TTC549 (cell line): ENCODE results near the gene UTS2R.
"Not testable (repeated sequence)": the region's sequence is repeated elsewhere in the genome, so short reads cannot be mapped to it uniquely, and the experiment has no call there.

Experiments
- FAIRE-seq: peaks from 2 replicates; lab custom pipeline; 2012; peaks lifted over from hg19 to GRCh38; lab: Jason Lieb, UNC

The UTS2R gene

DNA sequence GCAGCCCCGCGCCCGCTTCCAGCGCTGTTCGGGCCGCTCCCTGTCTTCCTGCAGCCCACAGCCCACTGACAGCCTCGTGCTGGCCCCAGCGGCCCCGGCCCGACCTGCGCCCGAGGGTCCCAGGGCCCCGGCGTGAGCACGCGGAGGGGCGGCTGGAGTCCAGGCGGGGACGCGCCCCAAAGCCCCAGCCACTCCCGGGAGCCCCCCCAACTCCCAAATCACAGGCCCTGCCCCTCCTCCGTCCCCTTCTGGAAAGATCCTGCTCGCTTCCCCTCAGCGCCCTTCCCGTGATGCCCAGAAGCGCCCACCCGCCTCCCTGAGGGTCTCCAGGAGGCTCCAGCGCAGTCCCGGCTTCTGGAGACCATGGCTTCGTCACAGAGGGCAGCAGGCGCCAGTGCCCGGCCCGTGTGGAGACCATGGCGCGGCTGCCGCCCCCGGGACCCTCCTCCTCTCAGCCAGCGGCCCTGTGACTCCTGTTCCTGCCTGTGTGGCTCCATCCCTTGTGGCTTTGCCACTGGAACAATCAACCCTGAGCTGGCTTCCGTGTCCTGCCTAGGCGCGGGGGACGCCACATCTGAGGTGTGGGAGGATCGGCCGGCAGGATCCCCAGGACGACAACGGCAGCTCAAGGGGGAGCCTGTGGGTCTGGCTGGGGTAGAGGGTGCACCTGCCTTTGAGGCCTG, 3.9 kb downstream of the UTS2R start:
- FAIRE-seq: no peak

- no peak for FAIRE-seq
These were observed 4.6 kb downstream of the UTS2R start for GRCh38 chr17:82376042-82376730.

GRCh38 chr17:82377294-82377693, 5.7 kb downstream of the UTS2R start:
- FAIRE-seq: not testable (repeated sequence)

GRCh38 chr17:82377924-82378740, 6.6 kb downstream of the UTS2R start:
- no peak for FAIRE-seq

DNA sequence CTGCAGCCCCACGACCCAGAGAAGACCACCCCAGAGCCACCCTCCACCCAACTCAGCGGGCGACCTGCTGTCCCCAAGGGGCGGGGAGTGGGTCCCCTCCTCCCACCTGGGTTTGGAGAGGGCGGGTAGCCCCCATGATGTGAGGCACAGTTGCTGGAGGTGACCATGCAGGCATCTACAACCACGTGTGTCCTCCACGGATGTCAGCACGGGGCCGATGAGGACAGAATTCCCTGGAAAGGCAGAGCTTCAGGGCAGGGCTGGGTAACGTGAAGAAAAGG, 7.1 kb downstream of the UTS2R start:
- no peak for FAIRE-seq

GRCh38 chr17:82380860-82381702, 9.5 kb downstream of the UTS2R start:
- no peak for FAIRE-seq

DNA sequence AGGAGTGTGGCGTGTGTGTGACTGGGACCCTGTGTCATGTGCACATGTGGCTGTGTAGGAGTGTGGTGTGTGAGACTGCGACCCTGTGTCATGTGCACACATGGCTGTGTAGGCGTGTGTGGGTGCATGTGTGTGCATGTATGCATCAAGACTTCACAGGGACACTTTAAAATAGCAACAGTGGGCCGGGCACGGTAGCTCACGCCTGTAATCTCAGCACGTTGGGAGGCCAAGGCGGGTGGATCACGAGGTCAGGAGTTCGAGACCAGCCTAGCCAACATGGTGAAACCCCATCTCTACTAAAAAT, 10.1 kb downstream of the UTS2R start:
- FAIRE-seq: not testable (repeated sequence)

GRCh38 chr17:82382220-82382932, 10.8 kb downstream of the UTS2R start:
- not testable (repeated sequence) for FAIRE-seq

DNA sequence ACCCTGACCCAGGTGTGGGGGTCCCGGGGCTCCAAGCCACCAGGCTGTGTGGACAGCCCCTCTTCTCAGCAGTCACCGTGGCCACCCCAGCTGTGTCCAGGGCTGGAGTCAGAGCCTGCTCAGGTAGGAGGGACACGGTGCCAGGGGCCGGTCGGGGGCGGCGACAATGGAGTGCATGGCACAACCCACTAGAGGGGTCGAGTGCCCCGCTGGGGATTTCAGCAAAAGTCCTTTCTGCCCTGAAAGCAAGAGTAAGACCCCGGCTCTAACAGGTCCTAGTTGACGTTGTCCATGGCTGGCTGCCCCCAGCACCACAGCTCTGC, 11.3 kb downstream of the UTS2R start:
- no peak for FAIRE-seq

- FAIRE-seq: no peak
These were observed 11.8 kb downstream of the UTS2R start for GRCh38 chr17:82383411-82383810.

GRCh38 chr17:82384051-82384729, 12.6 kb downstream of the UTS2R start:
- FAIRE-seq: no peak

DNA sequence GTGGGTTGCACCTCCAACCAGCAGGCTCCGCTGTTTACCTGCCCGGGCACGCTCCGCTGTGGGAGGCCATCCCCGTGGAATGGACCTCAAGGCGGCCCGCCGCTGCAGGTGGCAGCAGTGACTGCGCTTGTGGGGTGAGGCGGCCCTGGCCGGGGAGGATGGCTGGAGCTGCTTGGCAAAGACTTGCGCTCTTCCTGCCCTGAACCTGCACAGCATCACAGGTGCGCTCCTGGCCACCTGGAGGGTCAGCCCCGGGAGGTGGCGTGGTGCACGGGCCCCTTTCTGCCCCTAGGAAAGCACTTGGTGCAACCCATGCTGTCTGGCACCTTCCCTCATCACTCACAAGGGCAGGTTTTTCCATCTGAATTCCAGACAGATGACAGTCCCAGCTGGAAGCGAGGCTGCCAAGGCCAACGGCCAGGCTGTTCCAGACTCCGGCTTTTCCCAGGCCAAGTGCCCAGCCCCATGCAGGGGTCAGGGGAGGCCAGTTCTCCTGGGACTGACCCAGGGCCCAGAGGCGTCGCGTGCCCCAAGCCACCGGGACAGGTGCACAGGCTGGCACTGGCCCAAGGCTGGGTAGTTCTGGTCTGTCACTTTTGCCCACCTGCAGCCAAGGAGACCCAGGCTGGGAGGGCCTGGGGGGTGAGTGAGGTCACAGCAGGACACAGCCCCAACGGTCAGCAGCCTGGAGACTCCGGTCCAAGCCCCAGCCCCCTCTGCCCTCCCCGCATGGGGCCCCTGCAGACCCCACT, 13.3 kb downstream of the UTS2R start:
- FAIRE-seq: no peak

DNA sequence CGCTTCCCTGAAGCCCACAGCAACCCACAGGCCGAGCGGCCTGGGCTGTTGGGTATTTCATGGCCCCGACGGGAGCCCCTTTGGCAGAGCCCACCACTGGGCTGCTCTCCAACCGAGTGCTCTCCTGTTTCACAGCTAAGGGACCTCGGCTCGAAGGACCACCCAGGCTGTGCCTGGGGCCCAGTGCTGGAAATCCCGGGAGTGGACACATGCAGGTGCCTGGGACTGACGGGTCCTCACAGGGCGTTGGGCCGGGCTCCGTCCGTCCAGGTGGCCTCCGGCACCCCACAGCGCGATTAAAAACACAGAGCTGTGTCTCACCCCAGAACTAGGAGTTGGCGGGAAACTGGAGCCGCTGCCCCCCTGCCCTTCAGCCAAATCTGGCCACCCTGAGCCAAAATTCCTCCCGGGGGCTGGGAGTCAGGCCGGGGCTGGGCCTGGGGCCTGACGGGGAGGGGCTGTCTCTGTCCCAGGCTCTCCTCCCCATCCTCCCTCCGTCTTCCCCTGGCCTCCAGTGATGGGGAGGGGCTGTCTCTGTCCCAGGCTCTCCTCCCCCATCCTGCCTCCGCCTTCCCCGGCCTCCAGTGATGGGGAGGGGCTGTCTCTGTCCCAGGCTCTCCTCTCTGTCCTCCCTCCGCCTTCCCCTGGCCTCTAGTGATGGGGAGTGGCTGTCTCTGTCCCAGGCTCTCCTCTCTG, 14.1 kb downstream of the UTS2R start:
- FAIRE-seq: no peak

DNA sequence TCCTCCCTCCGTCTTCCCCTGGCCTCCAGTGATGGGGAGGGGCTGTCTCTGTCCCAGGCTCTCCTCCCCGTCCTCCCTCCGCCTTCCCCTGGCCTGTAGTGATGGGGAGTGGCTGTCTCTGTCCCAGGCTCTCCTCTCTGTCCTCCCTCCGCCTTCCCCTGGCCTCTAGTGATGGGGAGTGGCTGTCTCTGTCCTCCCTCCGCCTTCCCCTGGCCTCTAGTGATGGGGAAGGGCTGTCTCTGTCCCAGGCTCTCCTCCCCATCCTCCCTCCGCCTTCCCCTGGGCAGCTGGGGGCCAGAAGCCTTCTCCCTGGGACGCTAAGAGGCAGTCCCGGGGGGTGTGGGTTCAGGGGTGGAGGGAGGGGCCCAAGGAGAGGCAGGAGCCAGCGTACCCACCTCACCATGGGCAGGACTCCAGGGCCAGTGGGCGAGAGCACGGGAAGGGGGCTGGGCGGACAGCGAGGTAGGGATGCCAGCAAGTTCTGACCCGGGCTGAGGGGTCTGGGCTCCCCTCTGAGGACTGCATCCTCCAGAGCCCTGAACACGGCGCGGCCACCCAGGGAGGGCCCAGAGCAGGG, 14.8 kb downstream of the UTS2R start:
- FAIRE-seq: no peak

GRCh38 chr17:82386881-82387704, 15.5 kb downstream of the UTS2R start:
- FAIRE-seq: no peak

DNA sequence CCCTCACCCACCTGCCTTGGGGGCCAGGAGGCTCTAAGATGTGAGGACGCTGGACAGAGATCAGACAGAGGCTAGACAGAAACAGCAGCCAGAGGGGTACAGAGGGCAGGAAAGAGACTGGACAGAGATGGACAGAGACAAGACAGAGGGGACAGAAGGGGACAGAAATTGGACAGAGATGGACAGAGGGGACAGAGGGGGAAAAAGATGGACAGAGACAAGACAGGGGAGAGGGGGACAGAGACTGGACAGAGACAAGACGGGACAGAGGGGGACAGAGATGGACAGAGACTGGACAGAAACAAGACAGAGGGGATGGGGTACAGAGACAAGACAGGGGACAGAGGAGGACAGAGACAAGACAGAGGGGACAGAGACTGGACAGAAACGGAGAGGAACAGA, 16.1 kb downstream of the UTS2R start:
- no peak for FAIRE-seq

DNA sequence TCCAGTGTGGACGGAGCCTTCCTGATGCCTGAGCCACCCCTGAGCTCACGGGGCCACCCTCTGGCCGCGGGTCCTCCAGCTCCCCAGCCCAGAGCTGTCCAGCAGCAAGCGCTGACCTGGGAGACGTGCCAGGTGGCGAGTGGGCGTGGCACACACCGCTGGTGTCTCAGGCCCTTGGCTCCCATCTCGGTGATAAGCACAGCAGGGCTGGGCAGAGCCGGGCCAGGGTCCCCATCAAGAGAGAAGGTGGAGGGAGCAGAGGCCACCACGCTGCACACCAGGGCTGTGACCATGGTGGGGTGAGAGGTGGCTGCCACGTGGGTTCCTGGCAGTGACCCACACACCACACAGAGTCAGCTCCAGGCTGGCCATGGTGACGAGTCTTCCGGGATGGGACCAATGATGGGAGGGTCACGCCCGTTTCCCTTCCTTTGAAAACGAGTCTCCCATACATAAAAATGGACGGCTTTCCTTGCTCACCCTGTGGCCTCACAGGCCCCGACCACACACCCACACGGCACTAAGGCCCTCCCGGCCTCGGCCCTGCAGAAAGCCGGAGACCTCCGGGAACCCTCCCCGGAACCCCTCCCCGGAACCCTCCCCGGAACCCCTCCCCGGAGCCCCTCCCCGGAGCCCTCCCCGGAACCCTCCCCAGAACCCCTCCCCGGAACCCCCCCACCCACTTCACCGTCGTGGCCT, 16.8 kb downstream of the UTS2R start:
- no peak for FAIRE-seq

GRCh38 chr17:82388922-82389283, 17.3 kb downstream of the UTS2R start:
- no peak for FAIRE-seq
